ENCODE data around the gene KRT14.
"Not testable (repeated sequence)": the region's sequence is repeated elsewhere in the genome, so short reads cannot be mapped to it uniquely, and the experiment has no call there.

The KRT14 gene

GRCh38 chr17:41631025-41631897, 44.6 kb upstream of the KRT14 start:
- no peak for DNase-seq (ENCODE audit: extremely low read depth, low read depth)
- no peak for TF ChIP-seq CTCF (IDR thresholded peaks at IDR 0.05; ENCODE audit: low read depth, low read length)

- no peak for DNase-seq (ENCODE audit: extremely low read depth, low read depth)
- TF ChIP-seq CTCF (IDR thresholded peaks at IDR 0.05; ENCODE audit: low read depth, low read length), result no peak
Observed at GRCh38 chr17:41629826-41630670, 43.4 kb upstream of the KRT14 start.

- no peak for DNase-seq (ENCODE audit: extremely low read depth, low read depth)
- TF ChIP-seq CTCF (IDR thresholded peaks at IDR 0.05; ENCODE audit: low read depth, low read length), result no peak
Observed at GRCh38 chr17:41629316-41629715, 42.6 kb upstream of the KRT14 start.

DNA sequence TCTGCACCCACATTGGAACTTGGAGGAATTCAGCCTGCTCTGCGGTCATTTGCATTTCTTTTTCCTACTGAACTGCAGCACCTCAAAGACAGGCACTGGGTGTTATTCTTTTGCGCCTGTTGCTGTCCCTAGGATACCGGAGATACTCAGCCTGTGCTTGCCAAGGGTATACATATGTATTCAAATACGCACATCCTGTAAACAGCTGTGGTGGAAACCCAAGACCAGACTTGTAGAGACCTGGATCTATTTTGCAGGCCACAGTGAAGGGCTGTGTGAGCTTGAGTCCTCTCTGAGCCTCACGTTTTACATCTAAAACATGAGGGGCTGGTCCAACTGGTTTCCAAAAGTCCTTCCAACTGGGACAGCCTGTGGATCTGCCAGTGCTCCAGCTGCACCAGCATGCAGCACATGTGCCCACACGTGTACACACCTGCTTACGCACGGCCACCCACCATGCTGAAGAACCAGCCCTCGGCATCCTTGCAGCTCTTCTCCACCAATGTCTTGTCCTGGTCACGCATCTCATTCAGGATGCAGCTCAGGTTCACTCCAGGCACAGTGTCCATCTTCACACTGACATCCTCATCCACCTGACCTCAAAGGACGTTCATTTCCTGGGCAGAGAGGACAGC, 42.0 kb upstream of the KRT14 start:
- DNase-seq (ENCODE audit: extremely low read depth, low read depth), result not testable (repeated sequence)

DNA sequence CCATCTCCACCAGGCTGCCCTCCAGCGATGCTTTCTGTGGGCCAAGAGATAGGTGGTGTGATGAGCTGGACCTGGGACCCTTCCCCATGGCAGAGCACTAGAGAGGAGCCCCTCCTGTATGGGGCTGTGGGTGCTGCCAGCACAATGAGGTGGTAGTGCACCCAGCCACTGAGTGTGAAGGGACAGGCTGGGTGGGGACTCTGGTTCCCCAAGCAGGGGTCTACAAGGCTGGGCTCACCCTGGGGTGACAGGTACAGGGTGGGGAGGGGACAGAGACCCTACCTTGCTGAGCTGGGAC, 41.3 kb upstream of the KRT14 start:
- DNase-seq (ENCODE audit: extremely low read depth, low read depth), result not testable (repeated sequence)

- DNase-seq (ENCODE audit: extremely low read depth, low read depth), result no peak
- no peak for TF ChIP-seq CTCF (IDR thresholded peaks at IDR 0.05; ENCODE audit: low read depth, low read length)
Observed at GRCh38 chr17:41627316-41628072, 40.8 kb upstream of the KRT14 start.

- DNase-seq (ENCODE audit: extremely low read depth, low read depth), result not testable (repeated sequence)
Observed at GRCh38 chr17:41626914-41627295, 40.2 kb upstream of the KRT14 start.

DNA sequence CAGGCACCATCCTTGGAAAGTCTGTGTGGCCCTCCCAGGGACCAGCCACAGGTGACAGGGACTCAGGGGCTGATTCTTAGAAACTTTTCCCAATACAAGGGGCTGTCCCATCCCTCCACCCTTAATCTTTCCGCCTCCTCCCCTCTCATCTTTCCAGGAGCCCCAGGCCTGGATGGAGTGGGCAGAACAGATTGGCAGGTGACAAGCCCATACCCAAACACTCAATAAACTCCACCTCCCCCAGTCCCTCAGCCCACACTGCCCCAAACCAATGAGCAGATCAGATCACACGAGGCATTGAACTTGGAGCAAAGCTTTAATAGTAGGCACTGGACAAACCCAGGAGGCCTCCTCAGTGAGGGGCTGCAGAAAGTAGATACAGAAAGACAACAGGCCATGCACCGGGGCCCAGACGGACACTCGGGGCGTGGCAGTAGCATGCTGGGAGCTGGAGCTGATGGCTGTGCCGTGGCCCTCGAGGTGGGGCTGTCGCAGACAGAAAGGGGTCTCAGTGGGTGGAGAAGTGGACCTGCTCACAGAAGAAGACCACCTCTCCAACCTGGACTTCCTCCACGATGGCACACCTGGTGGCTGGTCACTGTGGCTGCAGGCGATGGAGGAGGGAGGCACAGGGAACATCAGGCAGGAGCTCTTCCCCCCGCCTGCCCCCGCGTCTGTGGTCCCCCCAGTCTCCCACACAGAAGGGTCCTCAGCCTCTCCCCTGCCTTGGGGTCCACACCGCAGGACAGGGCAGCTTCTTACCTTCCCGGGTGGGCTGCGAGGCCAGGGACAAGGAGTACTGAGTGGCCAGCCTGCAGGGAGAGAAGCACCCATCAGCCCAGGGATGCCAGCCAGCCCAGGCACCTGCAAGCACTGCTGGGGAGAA, 39.6 kb upstream of the KRT14 start:
- not testable (repeated sequence) for DNase-seq (ENCODE audit: extremely low read depth, low read depth)
